ENCODE results near the gene SEPTIN10. TPM values are rescaled to one million over a fixed set of nuclear protein-coding genes. Genes with fewer than 3 reads are reported as not detected.

Gene SEPTIN10
- total RNA-seq, 1 experiment from 2014 or later, result 113 TPM

- TF ChIP-seq TCF7L2 (IDR thresholded peaks at IDR 0.05; ENCODE audit: borderline replicate concordance, extremely low read depth, insufficient read depth, insufficient read length), result no peak
- no peak for TF ChIP-seq EGR1 (IDR thresholded peaks at IDR 0.05; ENCODE audit: low read depth)
- no peak for TF ChIP-seq MAX (IDR thresholded peaks at IDR 0.05)
- peak in 2 of 3 experiments; percentile 37 to 40; a peak in 2 of 6 replicates for TF ChIP-seq CTCF (IDR thresholded peaks at IDR 0.05 in 2 of 3, conservative IDR thresholded peaks at IDR 0.05 in 1 of 3; ENCODE audit: borderline replicate concordance in 1 of 3, insufficient read depth in 1 of 3, low read depth in 2 of 3, low read length in 2 of 3)
- no peak for TF ChIP-seq JUND (IDR thresholded peaks at IDR 0.05)
- no peak for TF ChIP-seq ZNF274 (IDR thresholded peaks at IDR 0.05; ENCODE audit: low read depth, low read length)
These were observed 2.2 kb downstream of the SEPTIN10 start (continued) for GRCh38 chr2:109611467-109612095.

- ATAC-seq (no peak), DNase-seq (ENCODE audit: low read depth, low spot score) (peak; percentile 62)
- TSS peak; percentile 82 for BruUV-seq (replicated peaks)
- Histone ChIP-seq H3K4me1 (ENCODE audit: control insufficient read depth in 1 of 2, insufficient read depth in 2 of 2, low read length in 2 of 2) (peaks cover 64 to 81% of the 10 kb centered on the region in 2 experiments), H4K20me1 (ENCODE audit: insufficient read depth) (no peaks in the 10 kb centered on the region), H3K9me3 (ENCODE audit: control insufficient read depth in 1 of 2, insufficient read depth in 1 of 2, low read depth in 1 of 2, low read length in 2 of 2) (no peaks in the 10 kb centered on the region), H3K4me2 (ENCODE audit: low read length) (peak overlapping the region; percentile 94), H3K9me2 (ENCODE audit: insufficient read depth) (no peaks in the 10 kb centered on the region), H3K27me3 (ENCODE audit: insufficient read depth, low read length) (no peaks in the 10 kb centered on the region), H2AFZ (ENCODE audit: low read depth, low read length, poor library complexity, severe bottlenecking) (no peak overlapping the region), H3K9ac (ENCODE audit: low read length) (peak overlapping the region; percentile 98), H3K79me2 (ENCODE audit: insufficient read depth, low read length) (peaks cover 89% of the 10 kb centered on the region), H3K36me3 (ENCODE audit: control insufficient read depth in 1 of 2, insufficient read depth in 2 of 2, low read length in 2 of 2) (no peaks in the 10 kb centered on the region), H3K27ac (ENCODE audit: low read depth, low read length) (peak overlapping the region; percentile 77), H3K4me3 (replicated peaks in 1 of 2; ENCODE audit: low read depth in 1 of 2, low read length in 2 of 2) (peak overlapping the region; percentile 41 to 53)
- intact Hi-C loops (cut with micrococcal nuclease), result loop anchor here (2.0 to 5.0 kb wide), 2 partner anchors 62 to 89 kb away; no protein-coding TSS in a partner anchor
- ChIA-PET CTCF (interaction anchor here (0.7 to 3.0 kb wide), 3 partner anchors 63 to 126 kb away, joined by 3 to 14 read pairs (median 5); no protein-coding TSS in a partner anchor), POLR2A (interaction anchor here (0.7 to 0.8 kb wide), 2 partner anchors 8 to 23 kb away, joined by 3 read pairs; no protein-coding TSS in a partner anchor), RAD21 (ENCODE audit: low non-redundant PET in 1 of 2, low total read pairs in 2 of 2, uncharacterized antibody in 2 of 2, unreplicated experiment in 2 of 2) (no interaction called here)
- TF ChIP-seq ELF1 (IDR thresholded peaks at IDR 0.05; ENCODE audit: borderline replicate concordance, low read depth) (no peak), FOSL1 (IDR thresholded peaks at IDR 0.05; ENCODE audit: low read depth) (peak; percentile 56; the same call in 1 of the 2 replicates), ATF3 (IDR thresholded peaks at IDR 0.05) (no peak), POLR2AphosphoS5 (IDR thresholded peaks at IDR 0.05; ENCODE audit: low read depth, low read length) (peak; percentile 32; the same call in 1 of the 2 replicates), RAD21 (IDR thresholded peaks at IDR 0.05; ENCODE audit: low read depth) (no peak), ZFX (IDR thresholded peaks at IDR 0.05) (no peak), ZNF274 (IDR thresholded peaks at IDR 0.05; ENCODE audit: low read depth, low read length) (no peak), ZBTB33 (IDR thresholded peaks at IDR 0.05; ENCODE audit: extremely low read depth, insufficient replicate concordance, low read length) (no peak), JUND (IDR thresholded peaks at IDR 0.05) (peak; percentile 71), YY1 (IDR thresholded peaks at IDR 0.05; ENCODE audit: extremely low read depth, insufficient replicate concordance, low read depth, low read length) (no peak), SP1 (IDR thresholded peaks at IDR 0.05; ENCODE audit: low read depth) (peak; percentile 68), MAX (IDR thresholded peaks at IDR 0.05) (no peak; the same call in 1 of the 2 replicates), EZH2phosphoT487 (IDR thresholded peaks at IDR 0.05; ENCODE audit: borderline replicate concordance) (no peak), SRF (IDR thresholded peaks at IDR 0.05; ENCODE audit: low read depth) (peak; percentile 75), POLR2A (IDR thresholded peaks at IDR 0.05; ENCODE audit: borderline replicate concordance, extremely low read depth, insufficient read depth, insufficient read length) (no peak)
These were observed 4.3 kb downstream of the SEPTIN10 start for GRCh38 chr2:109609352-109610024.
